Mesodermal cell (in vitro differentiated cells): Measurements from ENCODE around the gene METTL3.

ENCODE experiments used
- H3K27ac ChIP-seq: 2 replicates; pipeline ENCODE4 v1.7.0; 2013; ENCODE audit warnings: mild to moderate bottlenecking, low read depth, low read length, moderate library complexity; ENCODE audit not compliant: severe bottlenecking
- H3K36me3 ChIP-seq: 2 replicates; pipeline ENCODE4 v1.7.1; 2013; ENCODE audit warnings: mild to moderate bottlenecking, low read length, moderate library complexity; ENCODE audit not compliant: control insufficient read depth, insufficient read depth
- H3K4me1 ChIP-seq: one replicate; pipeline ENCODE4 v1.7.1; 2013; ENCODE audit warnings: mild to moderate bottlenecking, low read length; ENCODE audit not compliant: insufficient read depth, control insufficient read depth, poor library complexity, severe bottlenecking
- H3K4me3 ChIP-seq: 2 replicates; pipeline ENCODE4 v1.7.0; 2013; ENCODE audit warnings: low read length, control low read depth, mild to moderate bottlenecking; ENCODE audit not compliant: insufficient read depth, poor library complexity, severe bottlenecking; ENCODE audit errors: extremely low read depth
- H3K9me3 ChIP-seq: 2 replicates; pipeline ENCODE4 v1.7.1; 2013; ENCODE audit warnings: mild to moderate bottlenecking, low read length, moderate library complexity; ENCODE audit not compliant: control insufficient read depth
- WGBS, 2 experiments: methylation state at CpG; one replicate each; pipeline ENCODE4 v1.1.5; 2013; ENCODE audit warnings: missing lambda C conversion rate in 2 of 2; ENCODE audit not compliant: insufficient coverage in 2 of 2; 5-methylcytosine and 5-hydroxymethylcytosine counted together

METTL3 gene

DNA sequence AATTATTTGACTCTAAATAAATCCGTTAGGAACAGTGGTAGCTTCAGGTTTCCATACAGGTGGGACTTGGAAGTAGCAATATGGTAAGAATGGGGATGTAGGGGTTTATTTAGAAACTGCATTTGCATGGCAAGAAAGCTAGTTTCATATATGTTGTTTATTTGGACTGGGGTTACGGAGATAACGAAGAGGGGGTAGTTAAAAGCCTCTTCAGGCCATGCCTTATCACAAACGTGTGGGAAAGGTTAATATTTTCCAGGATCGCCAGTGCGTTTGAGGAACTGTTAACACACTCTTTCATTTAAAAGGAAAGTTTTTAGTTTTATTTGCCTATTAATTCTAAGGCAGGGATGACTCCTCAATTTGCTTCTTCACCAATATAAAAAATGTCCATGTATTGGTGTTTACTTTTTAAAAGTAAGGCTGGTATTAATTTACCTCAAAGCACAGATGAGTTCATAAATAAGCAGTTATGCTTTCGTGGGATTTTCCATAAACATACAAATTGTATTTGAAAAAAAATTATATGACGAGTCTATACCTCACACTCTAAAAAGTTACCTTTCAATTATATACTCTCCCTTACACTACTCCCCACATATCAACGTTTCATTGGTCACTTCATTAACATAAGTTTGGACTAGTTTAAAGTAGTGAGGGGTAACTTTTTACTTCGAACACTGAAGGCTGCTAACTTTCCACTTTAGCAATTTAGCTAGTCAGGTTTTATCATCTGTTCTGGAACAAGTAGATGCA is 35.2 kb downstream of the METTL3 start:
- Histone ChIP-seq H3K9me3 (no peaks in the 10 kb centered on the region), H3K36me3 (peaks cover 9% of the 10 kb centered on the region), H3K27ac (no peak overlapping the region), H3K4me1 (no peaks in the 10 kb centered on the region), H3K4me3 (peak overlapping the region; percentile 88)
- 95 to 100% methylated on average over 2 to 3 of the region's 10 CpGs for WGBS, 2 experiments

DNA sequence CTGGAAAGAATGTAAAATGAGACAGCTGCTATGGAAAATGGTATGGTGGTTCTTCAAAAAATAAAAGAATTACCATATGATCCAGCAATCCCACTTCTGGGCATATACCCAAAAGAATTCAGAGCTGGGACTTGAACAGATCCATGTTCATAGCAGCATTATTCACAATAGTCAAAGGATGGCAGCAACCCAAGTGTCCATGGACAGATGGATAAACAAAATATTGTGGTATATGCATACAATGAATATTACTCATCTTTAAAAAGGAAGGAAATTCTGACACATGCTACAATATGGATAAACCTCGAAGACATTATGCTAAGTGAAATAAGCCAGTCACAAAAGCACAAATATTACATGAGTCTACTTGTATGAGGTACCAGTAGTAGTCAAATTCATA is 43.5 kb downstream of the METTL3 start:
- no peaks in the 10 kb centered on the region for H3K4me1 ChIP-seq
- H3K9me3 ChIP-seq, result no peaks in the 10 kb centered on the region
- no peak overlapping the region for H3K27ac ChIP-seq
- H3K36me3 ChIP-seq, result peaks cover 41% of the 10 kb centered on the region
- no peak overlapping the region for H3K4me3 ChIP-seq
- WGBS, 2 experiments, result no CpG with 5 or more reads among the region's 1 CpG

DNA sequence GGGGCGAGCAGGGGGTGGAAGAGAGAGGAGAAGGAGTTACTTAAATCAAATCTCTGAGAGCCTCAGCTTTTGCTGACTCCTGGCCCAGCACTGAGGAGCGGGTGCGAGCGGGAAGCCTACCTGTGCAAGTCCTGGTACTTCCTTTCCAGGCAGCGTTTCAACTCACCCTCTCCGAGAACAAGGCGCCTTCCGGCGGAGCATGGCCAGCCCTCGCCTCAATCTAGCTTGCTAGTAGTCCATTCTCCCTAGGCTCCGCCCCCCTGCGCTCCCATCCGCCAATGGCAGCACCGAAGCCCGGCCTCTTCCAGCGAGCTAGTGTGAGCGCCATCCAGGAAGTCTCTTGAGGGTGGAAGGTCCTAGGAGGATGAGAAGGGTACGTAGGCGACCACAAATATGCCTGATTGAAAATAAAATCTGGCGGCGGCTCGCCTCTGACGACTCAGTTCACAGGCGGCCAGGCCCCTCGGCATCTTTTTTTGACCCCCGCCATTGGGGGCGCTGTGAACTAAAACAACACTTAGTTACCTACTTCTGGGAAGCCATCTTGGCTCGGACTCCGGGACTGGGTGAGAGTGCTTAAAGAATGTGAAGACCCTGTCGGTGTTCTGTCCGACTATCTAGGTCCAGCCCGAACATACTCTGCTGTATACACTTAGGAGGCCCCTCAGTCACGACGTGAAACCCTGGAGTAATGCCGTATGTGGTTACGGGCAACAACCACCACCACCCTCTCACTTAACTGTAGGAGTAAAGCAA is 55.0 kb downstream of the METTL3 start, which contains the start of gene CHD8:
Gene CHD8 (minus strand): TSS at position 212 of the 756 bp plus-strand sequence. CDS start 24,480 bp downstream, outside the sequence.
- Histone ChIP-seq H3K4me3 (peak within 1 kb of the TSS; percentile 93), H3K9me3 (no peaks in the 10 kb centered on the region), H3K27ac (peak within 1 kb of the TSS; percentile 98), H3K36me3 (peaks cover 45% of the 10 kb centered on the region), H3K4me1 (peaks cover 3% of the 10 kb centered on the region)
- WGBS, 2 experiments, result 1% methylated on average over 19 to 25 of the region's 36 CpGs

DNA sequence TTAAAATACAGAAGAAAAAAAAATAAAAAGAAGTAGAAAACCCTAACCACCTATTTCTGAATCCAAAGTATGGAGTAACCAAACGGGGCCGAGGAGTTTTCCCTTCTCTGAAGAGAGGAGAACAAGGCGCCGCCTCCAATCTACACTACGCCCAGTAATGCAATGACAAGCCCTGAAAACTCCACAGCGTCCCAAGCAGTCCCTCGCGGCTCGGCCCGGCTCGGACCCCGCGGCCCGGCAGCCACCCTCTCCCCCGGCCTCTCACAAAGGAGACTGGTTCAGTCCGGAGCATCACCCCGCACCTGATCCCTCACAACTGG is 55.6 kb downstream of the METTL3 start:
- Histone ChIP-seq H3K4me1 (peaks cover 3% of the 10 kb centered on the region), H3K4me3 (peak overlapping the region; percentile 93), H3K36me3 (peaks cover 39% of the 10 kb centered on the region), H3K27ac (peak overlapping the region; percentile 75), H3K9me3 (no peaks in the 10 kb centered on the region)
- WGBS, 2 experiments, result 0% methylated on average over 7 to 9 of the region's 17 CpGs

DNA sequence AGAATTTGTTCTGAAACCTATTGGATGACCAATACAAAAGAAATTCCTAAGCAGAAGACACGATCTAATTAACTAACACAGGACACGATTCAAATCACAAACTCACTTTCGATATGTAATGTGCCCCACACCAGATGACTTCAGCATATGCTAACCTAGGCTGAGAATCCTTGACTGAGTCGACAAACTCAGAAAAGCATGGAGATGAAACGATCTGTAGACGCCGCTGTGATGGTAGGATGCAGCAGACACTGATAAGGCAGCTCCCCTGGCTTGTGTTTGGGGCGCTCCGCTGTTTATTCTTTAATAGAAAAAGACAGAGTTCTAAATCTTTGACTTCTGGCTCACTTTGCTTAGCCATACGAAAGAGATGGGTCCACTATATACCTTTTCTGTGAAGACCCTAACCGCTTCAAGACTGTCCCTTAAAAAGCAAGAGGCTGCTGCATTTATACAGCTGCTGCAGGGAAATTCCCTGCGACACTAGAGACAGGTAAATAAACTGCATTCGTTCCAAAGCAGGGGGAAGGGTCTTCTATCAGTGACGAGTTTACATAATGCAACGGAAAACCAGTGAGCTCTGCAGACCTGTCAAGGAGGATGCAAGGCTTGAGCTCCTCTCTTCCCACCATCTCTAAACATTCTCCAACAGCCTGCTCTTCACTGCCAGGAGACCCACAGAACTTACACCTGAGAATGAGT is 56.1 kb downstream of the METTL3 start:
- peaks cover 3% of the 10 kb centered on the region for H3K4me1 ChIP-seq
- no peak overlapping the region for H3K27ac ChIP-seq
- peak overlapping the region; percentile 93 for H3K4me3 ChIP-seq
- no peaks in the 10 kb centered on the region for H3K9me3 ChIP-seq
- peaks cover 40% of the 10 kb centered on the region for H3K36me3 ChIP-seq
- WGBS, 2 experiments, result 57 to 61% methylated on average over 10 to 11 of the region's 15 CpGs

DNA sequence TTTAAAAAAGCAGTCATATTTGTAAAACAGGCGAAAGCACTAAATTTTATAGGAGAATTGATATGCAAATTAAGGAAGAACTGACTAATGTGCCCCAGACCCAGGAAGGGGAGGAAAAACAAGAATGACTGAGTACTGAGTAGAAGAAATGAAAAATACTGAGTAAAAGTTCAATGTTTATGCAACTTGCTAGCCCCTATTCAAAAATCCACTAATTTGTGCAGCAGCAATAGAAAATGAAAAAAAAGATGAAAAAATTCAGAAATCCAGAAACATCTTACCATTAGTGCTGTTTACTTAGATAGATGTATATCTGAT is 61.3 kb downstream of the METTL3 start:
- 100% methylated on average over 1 of the region's 1 CpG; no CpG with 5 or more reads in 1 of the 2 experiments for WGBS, 2 experiments

More for the DNA sequence above, 61.3 kb downstream of the METTL3 start:
- no peak overlapping the region for H3K4me3 ChIP-seq
- H3K4me1 ChIP-seq, result peaks cover 3% of the 10 kb centered on the region
- peaks cover 43% of the 10 kb centered on the region for H3K36me3 ChIP-seq
- peaks cover 3% of the 10 kb centered on the region for H3K9me3 ChIP-seq
- H3K27ac ChIP-seq, result no peak overlapping the region
